ENCODE measurements around the gene TNS3. TPM values are rescaled to one million over a fixed set of nuclear protein-coding genes. Genes with fewer than 3 reads are reported as not detected.

TNS3 gene
- total and polyA plus RNA-seq, 2 of the 13 experiments (the other 11 are each of a cell fraction or from before 2014, with no cell fraction given), result 52.9 to 55.7 TPM

DNA sequence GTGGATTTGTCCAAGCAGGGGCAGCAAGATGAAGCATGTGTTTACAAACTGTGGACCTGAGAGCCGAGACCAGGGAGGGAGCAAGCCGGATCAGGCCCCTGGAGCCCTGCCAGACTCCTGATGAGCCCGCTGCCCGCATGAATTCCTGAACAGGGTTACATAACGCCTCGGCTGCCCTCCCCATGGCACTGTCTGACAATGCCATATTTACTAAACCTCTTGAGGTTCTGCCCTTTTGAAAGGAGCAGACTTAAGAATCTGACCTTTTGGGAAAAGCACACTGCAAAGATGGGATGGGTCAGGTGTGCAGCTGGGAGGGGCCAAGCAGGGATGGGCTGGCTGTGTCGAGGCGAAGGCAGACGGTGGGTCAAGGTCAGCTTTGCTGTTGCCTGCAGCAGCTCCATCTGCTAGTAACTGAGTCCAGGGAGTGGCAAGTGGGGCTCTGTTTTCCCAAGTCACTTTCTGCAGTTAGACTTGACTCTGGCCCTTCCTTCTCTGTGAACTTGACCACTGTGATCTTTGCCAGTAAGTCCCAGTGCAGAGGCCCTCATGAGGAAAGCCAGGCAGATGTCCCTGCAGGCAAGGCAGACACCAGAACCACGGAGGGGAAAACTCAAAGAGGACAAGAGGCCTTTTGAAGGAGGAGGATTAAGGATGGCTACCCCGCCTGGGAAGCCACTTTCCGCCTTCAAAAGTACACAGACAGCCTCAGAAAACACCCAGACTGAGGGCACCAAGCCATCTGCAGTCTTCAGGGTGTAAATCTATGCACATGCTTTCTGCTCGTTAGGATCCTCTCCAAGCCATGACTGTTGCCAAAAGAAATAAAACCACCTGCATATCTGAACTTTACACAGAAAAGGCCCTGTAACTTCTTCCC is 175.8 kb downstream of the TNS3 start (continued):
- TF ChIP-seq, protein P1, sequence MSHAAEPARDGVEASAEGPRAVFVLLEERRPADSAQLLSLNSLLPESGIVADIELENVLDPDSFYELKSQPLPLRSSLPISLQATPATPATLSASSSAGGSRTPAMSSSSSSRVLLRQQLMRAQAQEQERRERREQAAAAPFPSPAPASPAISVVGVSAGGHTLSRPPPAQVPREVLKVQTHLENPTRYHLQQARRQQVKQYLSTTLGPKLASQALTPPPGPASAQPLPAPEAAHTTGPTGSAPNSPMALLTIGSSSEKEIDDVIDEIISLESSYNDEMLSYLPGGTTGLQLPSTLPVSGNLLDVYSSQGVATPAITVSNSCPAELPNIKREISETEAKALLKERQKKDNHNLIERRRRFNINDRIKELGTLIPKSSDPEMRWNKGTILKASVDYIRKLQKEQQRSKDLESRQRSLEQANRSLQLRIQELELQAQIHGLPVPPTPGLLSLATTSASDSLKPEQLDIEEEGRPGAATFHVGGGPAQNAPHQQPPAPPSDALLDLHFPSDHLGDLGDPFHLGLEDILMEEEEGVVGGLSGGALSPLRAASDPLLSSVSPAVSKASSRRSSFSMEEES (CRISPR knock-in tag; IDR thresholded peaks at IDR 0.05), result no peak
- TF ChIP-seq ZNF138 (CRISPR knock-in tag; IDR thresholded peaks at IDR 0.05; ENCODE audit: low read depth), result no peak
- no peak for TF ChIP-seq KLF16 (CRISPR knock-in tag; IDR thresholded peaks at IDR 0.05)
- TF ChIP-seq TCF7L2 (IDR thresholded peaks at IDR 0.05; ENCODE audit: low read depth, low read length), result no peak
- TF ChIP-seq ZNF12 (CRISPR knock-in tag; IDR thresholded peaks at IDR 0.05), result no peak
- TF ChIP-seq, protein P2, sequence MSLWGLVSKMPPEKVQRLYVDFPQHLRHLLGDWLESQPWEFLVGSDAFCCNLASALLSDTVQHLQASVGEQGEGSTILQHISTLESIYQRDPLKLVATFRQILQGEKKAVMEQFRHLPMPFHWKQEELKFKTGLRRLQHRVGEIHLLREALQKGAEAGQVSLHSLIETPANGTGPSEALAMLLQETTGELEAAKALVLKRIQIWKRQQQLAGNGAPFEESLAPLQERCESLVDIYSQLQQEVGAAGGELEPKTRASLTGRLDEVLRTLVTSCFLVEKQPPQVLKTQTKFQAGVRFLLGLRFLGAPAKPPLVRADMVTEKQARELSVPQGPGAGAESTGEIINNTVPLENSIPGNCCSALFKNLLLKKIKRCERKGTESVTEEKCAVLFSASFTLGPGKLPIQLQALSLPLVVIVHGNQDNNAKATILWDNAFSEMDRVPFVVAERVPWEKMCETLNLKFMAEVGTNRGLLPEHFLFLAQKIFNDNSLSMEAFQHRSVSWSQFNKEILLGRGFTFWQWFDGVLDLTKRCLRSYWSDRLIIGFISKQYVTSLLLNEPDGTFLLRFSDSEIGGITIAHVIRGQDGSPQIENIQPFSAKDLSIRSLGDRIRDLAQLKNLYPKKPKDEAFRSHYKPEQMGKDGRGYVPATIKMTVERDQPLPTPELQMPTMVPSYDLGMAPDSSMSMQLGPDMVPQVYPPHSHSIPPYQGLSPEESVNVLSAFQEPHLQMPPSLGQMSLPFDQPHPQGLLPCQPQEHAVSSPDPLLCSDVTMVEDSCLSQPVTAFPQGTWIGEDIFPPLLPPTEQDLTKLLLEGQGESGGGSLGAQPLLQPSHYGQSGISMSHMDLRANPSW (CRISPR knock-in tag; IDR thresholded peaks at IDR 0.05; ENCODE audit: borderline replicate concordance), result no peak
- no peak for TF ChIP-seq ZKSCAN5 (CRISPR knock-in tag; IDR thresholded peaks at IDR 0.05)
- TF ChIP-seq, protein P3, sequence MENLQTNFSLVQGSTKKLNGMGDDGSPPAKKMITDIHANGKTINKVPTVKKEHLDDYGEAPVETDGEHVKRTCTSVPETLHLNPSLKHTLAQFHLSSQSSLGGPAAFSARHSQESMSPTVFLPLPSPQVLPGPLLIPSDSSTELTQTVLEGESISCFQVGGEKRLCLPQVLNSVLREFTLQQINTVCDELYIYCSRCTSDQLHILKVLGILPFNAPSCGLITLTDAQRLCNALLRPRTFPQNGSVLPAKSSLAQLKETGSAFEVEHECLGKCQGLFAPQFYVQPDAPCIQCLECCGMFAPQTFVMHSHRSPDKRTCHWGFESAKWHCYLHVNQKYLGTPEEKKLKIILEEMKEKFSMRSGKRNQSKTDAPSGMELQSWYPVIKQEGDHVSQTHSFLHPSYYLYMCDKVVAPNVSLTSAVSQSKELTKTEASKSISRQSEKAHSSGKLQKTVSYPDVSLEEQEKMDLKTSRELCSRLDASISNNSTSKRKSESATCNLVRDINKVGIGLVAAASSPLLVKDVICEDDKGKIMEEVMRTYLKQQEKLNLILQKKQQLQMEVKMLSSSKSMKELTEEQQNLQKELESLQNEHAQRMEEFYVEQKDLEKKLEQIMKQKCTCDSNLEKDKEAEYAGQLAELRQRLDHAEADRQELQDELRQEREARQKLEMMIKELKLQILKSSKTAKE (CRISPR knock-in tag; IDR thresholded peaks at IDR 0.05; ENCODE audit: borderline replicate concordance), result peak; percentile 78; the same call in 1 of the 2 replicates
- TF ChIP-seq, protein P4, sequence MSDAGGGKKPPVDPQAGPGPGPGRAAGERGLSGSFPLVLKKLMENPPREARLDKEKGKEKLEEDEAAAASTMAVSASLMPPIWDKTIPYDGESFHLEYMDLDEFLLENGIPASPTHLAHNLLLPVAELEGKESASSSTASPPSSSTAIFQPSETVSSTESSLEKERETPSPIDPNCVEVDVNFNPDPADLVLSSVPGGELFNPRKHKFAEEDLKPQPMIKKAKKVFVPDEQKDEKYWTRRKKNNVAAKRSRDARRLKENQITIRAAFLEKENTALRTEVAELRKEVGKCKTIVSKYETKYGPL (CRISPR knock-in tag; IDR thresholded peaks at IDR 0.05), result peak; percentile 71; the same call in 1 of the 2 replicates
- no peak for TF ChIP-seq GPN1 (CRISPR knock-in tag; IDR thresholded peaks at IDR 0.05; ENCODE audit: borderline replicate concordance)
- TF ChIP-seq SKI (IDR thresholded peaks at IDR 0.05; ENCODE audit: partially characterized antibody), result peak; percentile 76
- TF ChIP-seq TOPORS (CRISPR knock-in tag; IDR thresholded peaks at IDR 0.05), result 0 out of 2 replicates have a peak, but pooled peaks have one; percentile 39
- no peak for TF ChIP-seq ZFP36L1 (CRISPR knock-in tag; IDR thresholded peaks at IDR 0.05)
- TF ChIP-seq SP2 (CRISPR knock-in tag; IDR thresholded peaks at IDR 0.05), result no peak
- TF ChIP-seq DNMT3B (CRISPR knock-in tag; conservative IDR thresholded peaks at IDR 0.05), result no peak
- no peak for TF ChIP-seq KAT7 (CRISPR knock-in tag; IDR thresholded peaks at IDR 0.05; ENCODE audit: borderline replicate concordance)
- TF ChIP-seq MTA1 (CRISPR knock-in tag; IDR thresholded peaks at IDR 0.05; ENCODE audit: borderline replicate concordance), result 0 out of 2 replicates have a peak, but pooled peaks have one; percentile 63
- TF ChIP-seq, protein P5, sequence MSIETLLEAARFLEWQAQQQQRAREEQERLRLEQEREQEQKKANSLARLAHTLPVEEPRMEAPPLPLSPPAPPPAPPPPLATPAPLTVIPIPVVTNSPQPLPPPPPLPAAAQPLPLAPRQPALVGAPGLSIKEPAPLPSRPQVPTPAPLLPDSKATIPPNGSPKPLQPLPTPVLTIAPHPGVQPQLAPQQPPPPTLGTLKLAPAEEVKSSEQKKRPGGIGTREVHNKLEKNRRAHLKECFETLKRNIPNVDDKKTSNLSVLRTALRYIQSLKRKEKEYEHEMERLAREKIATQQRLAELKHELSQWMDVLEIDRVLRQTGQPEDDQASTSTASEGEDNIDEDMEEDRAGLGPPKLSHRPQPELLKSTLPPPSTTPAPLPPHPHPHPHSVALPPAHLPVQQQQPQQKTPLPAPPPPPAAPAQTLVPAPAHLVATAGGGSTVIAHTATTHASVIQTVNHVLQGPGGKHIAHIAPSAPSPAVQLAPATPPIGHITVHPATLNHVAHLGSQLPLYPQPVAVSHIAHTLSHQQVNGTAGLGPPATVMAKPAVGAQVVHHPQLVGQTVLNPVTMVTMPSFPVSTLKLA (IDR thresholded peaks at IDR 0.05), result no peak
- no peak for TF ChIP-seq CBX2 (IDR thresholded peaks at IDR 0.05; ENCODE audit: low read depth, low read length)
- no peak for TF ChIP-seq CBX2 (CRISPR knock-in tag; IDR thresholded peaks at IDR 0.05; ENCODE audit: low read depth)
- TF ChIP-seq U2AF1 (optimal IDR thresholded peaks at IDR 0.05; ENCODE audit: low read depth, low read length), result no peak

Data from HepG2 (cell line).